Measurements from ENCODE around the gene PAMR1. TPM values are rescaled to one million over a fixed set of nuclear protein-coding genes. Genes with fewer than 3 reads are reported as not detected.

PAMR1 gene
- polyA plus RNA-seq, 2 of the 4 experiments (the other 2 are of a cell fraction), result not detected

GRCh38 chr11:35426351-35426750, 99.1 kb downstream of the PAMR1 start (continued):
- no peak for TF ChIP-seq SMC3 (IDR thresholded peaks at IDR 0.05)
- no peak for TF ChIP-seq HES2 (IDR thresholded peaks at IDR 0.05)

- TF ChIP-seq HEYL (CRISPR knock-in tag; IDR thresholded peaks at IDR 0.05) (no peak), SMC3 (IDR thresholded peaks at IDR 0.05) (no peak), EHMT2 (IDR thresholded peaks at IDR 0.05; ENCODE audit: low read depth) (no peak), BHLHE40 (IDR thresholded peaks at IDR 0.05; ENCODE audit: low read depth, low read length) (no peak), RNF2 (IDR thresholded peaks at IDR 0.05; ENCODE audit: borderline replicate concordance, low read depth) (no peak), CBX2 (IDR thresholded peaks at IDR 0.05; ENCODE audit: borderline replicate concordance, low read depth) (no peak), E2F6 (IDR thresholded peaks at IDR 0.05; ENCODE audit: borderline replicate concordance, low read depth) (no peak), CEBPB (IDR thresholded peaks at IDR 0.05) (no peak), CTCF (IDR thresholded peaks at IDR 0.05) (no peak), CHD2 (IDR thresholded peaks at IDR 0.05; ENCODE audit: low read length, partially characterized antibody) (no peak), PBX3 (IDR thresholded peaks at IDR 0.05) (no peak), SREBF2 (IDR thresholded peaks at IDR 0.05) (no peak), TFCP2L1 (CRISPR knock-in tag; IDR thresholded peaks at IDR 0.05) (no peak), PHF8 (IDR thresholded peaks at IDR 0.05; ENCODE audit: borderline replicate concordance, low read depth) (no peak), POLR2A (IDR thresholded peaks at IDR 0.05; ENCODE audit: low read length) (no peak)
- H3K9me3 ChIP-seq, result no peaks in the 10 kb centered on the region; the same call in 2 of the 3 replicates
- no peaks in the 10 kb centered on the region for H3K4me1 ChIP-seq
- no peak overlapping the region for H3K4me2 ChIP-seq
- H3K4me3 ChIP-seq, result no peak overlapping the region
- POLR2A ChIA-PET, result no interaction called here
- 2% methylated on average over 4 of the region's 4 CpGs for WGBS (ENCODE audit: missing lambda C conversion rate)
- ATAC-seq (no peak), DNase-seq (ENCODE audit: low read depth in 1 of 2, low spot score in 1 of 2) (no peak), FAIRE-seq (no peak)
- H3K27ac ChIP-seq, result no peak overlapping the region
- CTCF ChIA-PET, result interaction anchor here (1.6 to 3.3 kb wide), 3 partner anchors 9 to 60 kb away, joined by 4 to 12 read pairs (median 7); no protein-coding TSS in a partner anchor
These were observed 99.7 kb downstream of the PAMR1 start for GRCh38 chr11:35425603-35426212.

- 28% methylated on average over 4 of the region's 4 CpGs for WGBS (ENCODE audit: missing lambda C conversion rate)
- Histone ChIP-seq H3K9me3 (no peaks in the 10 kb centered on the region; the same call in 2 of the 3 replicates), H3K4me1 (peaks cover 10% of the 10 kb centered on the region), H3K27ac (no peak overlapping the region), H3K4me3 (no peak overlapping the region), H3K4me2 (no peak overlapping the region)
- ATAC-seq (no peak), FAIRE-seq (no peak), DNase-seq (ENCODE audit: low read depth in 1 of 2, low spot score in 1 of 2) (no peak)
- ChIA-PET POLR2A (no interaction called here), CTCF (interaction anchor here (0.5 to 3.3 kb wide), 5 partner anchors 11 to 822 kb away, joined by 3 to 12 read pairs (median 3); no protein-coding TSS in a partner anchor)
- TF ChIP-seq CHD4 (IDR thresholded peaks at IDR 0.05; ENCODE audit: borderline replicate concordance), result no peak
- no peak for TF ChIP-seq ATOH8 (CRISPR knock-in tag; IDR thresholded peaks at IDR 0.05; ENCODE audit: low read depth)
- no peak for TF ChIP-seq ELK1 (IDR thresholded peaks at IDR 0.05; ENCODE audit: low read depth, low read length)
- TF ChIP-seq ZC3H11A (IDR thresholded peaks at IDR 0.05), result no peak
- no peak for TF ChIP-seq HES2 (IDR thresholded peaks at IDR 0.05)
- no peak for TF ChIP-seq POLR2AphosphoS2 (conservative IDR thresholded peaks at IDR 0.05; ENCODE audit: low read length)
- TF ChIP-seq EHF (CRISPR knock-in tag; IDR thresholded peaks at IDR 0.05), result no peak
- no peak for TF ChIP-seq PBX3 (IDR thresholded peaks at IDR 0.05)
- TF ChIP-seq PHF8 (IDR thresholded peaks at IDR 0.05; ENCODE audit: borderline replicate concordance, low read depth), result no peak
- TF ChIP-seq ZFP36 (IDR thresholded peaks at IDR 0.05; ENCODE audit: borderline replicate concordance, partially characterized antibody), result no peak
These were observed 101.1 kb downstream of the PAMR1 start for GRCh38 chr11:35424157-35424940.

All from A549 (cell line).